GM19467 (cell line): ENCODE measurements around the gene SMCP.

Experiments
- ATAC-seq: cut with Tn5 transposase; IDR thresholded peaks from one replicate; pipeline ENCODE4 v1.9.1; 2021; ENCODE audit warnings: mild to moderate bottlenecking, moderate library complexity; ENCODE audit not compliant: unreplicated experiment

The SMCP gene, protein sequence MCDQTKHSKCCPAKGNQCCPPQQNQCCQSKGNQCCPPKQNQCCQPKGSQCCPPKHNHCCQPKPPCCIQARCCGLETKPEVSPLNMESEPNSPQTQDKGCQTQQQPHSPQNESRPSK

DNA sequence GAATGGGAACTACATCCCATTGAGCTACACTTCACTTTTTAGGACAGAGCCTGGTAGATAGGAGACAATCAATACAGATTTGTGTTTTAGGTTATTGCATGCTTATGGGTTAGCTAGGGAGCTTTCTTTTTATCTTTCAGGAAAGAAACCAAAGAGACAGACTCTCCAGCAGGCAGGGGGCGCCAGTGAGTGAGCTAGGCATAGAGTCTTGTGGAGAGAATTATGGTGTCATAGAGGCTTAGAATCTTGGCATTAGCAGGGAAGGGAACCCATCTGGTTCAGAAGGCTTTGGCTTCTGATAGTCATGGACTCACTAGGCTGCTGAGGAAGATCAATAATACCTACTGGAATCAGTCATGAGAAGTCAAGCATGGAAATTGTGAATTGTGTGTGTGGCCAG lies at the start of gene SMCP:
TSS of gene SMCP (plus strand) at position 281 of the 400 bp plus-strand sequence. CDS start 6,101 bp downstream, outside the sequence.
- no peak for ATAC-seq

DNA sequence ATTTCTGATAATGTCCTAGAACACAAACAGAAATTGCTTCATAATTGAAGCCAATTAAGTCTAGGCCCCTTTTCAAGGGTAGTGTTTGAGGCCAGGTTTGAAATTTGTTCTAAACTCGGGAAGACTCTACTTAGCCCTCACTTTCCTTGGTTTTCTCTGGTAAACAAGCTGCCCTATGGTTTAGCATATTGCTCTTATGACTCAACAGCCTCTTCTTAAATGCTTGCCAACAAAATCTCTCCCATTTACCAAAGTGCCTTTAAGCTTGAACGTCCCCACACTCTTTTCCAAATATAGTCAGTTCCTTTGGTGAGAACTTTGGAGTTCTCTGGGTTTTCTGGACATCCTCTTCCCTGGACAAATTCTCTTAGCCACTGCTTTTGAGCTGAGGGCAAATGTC lies 41.3 kb upstream of the SMCP start:
- ATAC-seq, result no peak

DNA sequence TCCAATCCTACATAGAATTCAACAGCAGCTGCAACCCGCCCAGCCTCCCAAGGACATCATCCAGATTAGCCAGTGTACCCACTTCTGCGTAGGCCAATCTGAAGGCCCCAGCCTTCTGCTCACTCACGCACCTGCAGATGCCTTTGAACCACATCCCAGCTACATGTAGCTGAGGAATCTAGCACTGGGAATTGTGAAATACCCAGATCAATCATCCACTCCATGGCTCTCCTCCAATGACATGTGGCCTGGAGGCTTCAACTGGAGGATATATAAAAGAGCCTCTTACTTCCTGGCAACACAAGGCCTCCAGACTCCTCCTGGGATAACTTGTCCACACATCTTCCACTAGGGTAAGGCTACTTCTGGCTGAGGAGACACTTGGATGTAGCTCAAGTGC lies 35.6 kb upstream of the SMCP start, which contains the start of gene LCE6A:
TSS of gene LCE6A (plus strand) at position 301 of the 400 bp plus-strand sequence. CDS start 665 bp downstream, outside the sequence.
- no peak for ATAC-seq

DNA sequence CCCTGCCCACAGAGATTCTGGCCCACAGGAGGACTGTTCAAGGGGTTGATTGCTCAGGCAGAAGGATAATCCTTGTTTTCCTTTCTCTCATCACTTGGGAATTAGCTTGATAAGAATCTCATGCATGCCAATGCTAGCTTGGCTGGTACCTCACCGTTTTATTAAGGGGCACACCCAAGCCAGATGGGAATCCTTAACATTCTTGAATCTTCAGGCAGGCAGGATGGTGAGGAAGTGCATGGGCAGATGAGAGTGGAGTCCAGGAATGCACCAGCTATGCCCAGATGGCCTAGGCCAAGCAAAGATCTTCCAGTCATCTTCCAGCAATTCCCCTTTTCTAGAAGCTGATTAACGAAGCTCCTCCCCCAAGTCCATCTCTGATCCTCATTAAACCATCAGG lies 22.5 kb upstream of the SMCP start:
- no peak for ATAC-seq

DNA sequence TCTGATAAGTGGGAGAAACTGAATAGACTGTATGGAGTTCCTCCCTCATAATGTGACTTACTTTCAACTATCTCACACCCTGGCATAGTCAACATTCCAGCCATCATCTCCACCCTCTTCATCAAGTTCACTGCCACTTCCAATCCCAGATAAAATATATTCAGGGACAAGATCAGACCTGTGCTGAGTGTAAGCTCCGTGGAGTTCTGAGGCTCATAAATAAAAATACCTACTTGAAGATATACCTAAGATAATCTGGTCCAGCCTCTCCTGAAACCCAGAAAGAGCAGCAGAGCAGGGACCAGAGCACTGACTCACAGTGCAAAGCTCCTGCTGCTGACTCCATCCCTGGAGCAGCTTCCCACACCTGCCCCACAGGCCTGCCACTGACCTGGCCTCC lies 20.1 kb upstream of the SMCP start:
- no peak for ATAC-seq

DNA sequence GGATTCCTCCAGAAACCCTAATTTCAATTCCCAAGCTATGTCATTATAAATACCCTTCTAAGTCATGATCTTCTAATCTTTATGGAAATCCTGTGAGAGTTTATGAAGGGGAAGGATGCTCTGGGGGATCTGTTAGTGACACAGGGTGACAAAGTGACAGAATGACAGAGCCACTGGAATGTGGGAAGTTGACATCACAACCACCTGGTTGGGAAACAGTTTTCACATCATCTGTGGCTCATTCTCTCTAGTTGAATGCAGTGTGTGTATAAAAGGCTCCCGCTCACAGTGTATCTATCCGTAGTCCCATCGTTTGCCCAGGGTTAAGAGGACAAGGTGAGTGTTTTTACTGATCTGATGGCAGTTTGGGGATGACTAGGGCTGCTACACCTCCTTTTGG lies 18.4 kb upstream of the SMCP start, which contains the start of gene LCE7A:
TSS of gene LCE7A (plus strand) at position 301 of the 400 bp plus-strand sequence. CDS start 702 bp downstream, outside the sequence.
- no peak for ATAC-seq

DNA sequence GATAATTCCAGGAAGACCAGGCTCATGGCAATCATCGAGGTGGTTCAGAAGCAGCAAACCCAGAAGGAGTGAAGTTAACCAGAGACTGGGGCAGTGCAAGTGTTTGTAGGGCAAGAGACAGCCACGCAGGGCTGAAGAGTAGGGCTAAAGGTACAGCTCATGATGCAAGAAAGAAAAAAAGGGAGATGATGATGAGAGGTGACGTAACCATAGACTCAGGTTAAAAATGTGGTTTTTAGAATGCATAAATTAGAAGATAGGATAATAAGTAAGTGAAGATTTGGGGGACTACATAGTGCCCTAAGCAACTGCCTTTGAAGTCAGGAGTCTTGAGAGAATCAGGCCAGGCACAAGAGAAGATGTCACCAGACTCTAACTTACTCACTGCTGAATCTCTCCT lies 18.0 kb upstream of the SMCP start:
- ATAC-seq, result no peak

DNA sequence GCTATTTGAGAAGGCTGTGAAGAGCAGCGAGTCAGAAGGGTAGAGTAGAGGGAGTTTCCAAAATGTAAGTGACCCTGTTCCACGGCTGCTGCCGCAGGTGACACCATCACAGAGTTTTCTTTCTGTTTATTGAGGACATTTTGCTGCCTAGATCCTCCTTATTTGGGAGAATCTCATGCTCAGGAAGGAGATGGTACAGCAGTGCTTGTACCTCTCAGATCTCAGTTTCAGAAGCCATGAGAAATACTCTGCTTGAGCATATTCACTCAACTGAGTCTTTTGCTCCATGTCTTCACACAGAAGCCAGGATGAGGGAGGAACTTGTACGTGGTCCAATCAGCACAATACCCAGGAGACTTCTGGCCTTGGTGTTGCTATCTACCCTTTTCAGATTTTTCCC lies 16.7 kb upstream of the SMCP start:
- ATAC-seq, result no peak

DNA sequence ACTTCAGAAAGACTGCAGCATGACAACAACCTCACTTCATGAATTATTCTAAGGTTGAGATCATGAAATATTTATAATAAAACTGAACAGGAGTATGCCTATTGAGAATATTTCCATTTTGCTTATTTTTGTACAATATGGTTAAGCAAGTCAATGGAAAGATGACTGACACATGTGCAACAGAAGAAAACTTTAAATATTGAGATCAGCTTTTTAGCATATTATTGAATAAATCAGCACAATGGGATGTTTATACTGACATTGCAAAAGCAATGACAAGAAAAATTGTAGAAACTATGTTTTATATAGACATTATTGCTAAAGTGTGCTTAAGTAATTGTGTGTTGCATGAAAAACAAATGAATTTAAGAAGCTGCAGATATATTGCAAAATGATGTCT lies 13.7 kb upstream of the SMCP start:
- ATAC-seq, result no peak

DNA sequence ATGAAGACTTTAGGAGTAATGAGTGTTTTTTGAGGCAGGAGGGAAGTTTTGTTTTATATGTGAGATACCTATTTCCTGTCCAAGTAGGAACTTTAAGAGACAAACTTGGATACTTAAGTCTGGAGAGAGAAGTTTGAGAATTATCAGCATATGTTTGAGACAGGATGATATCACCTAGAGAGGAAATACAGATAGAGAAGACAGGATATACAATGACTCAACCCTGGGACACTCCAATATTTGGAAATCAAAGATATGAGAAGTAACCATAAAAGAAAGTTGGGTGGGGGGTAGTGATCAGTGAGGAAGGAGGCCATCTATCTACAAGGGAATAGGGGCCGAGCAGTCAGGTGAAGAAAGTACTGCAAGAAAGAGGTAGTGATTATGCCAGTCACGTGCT lies 11.8 kb upstream of the SMCP start:
- no peak for ATAC-seq

DNA sequence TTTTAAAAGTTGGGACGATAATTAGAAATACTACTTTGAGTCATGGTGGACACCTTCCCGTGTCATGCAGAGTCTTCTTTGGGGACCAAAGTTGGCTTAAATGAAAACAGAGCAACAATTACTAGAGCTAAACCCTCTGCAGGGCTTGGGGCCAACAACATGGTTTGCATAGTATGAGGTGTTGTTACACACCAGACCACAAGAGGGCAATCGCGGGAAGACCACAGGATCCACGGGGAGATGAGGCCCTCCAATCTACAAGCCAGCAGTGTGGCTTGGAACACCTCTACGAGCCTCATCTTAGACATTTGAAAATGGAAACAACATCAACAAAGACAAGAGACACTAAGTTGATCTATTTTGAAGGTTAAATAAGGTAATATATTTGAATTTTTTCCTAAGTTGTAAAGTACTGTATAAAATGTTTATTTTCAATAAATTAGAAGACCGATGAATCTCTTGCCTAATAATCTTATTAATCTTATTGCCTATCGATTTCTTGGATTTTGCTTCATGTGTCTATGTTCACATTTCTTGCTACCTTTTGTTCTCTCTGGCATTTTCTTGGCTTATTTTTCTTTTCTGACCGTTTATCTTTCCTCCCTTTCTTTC lies 8.2 kb upstream of the SMCP start:
- no peak for ATAC-seq

DNA sequence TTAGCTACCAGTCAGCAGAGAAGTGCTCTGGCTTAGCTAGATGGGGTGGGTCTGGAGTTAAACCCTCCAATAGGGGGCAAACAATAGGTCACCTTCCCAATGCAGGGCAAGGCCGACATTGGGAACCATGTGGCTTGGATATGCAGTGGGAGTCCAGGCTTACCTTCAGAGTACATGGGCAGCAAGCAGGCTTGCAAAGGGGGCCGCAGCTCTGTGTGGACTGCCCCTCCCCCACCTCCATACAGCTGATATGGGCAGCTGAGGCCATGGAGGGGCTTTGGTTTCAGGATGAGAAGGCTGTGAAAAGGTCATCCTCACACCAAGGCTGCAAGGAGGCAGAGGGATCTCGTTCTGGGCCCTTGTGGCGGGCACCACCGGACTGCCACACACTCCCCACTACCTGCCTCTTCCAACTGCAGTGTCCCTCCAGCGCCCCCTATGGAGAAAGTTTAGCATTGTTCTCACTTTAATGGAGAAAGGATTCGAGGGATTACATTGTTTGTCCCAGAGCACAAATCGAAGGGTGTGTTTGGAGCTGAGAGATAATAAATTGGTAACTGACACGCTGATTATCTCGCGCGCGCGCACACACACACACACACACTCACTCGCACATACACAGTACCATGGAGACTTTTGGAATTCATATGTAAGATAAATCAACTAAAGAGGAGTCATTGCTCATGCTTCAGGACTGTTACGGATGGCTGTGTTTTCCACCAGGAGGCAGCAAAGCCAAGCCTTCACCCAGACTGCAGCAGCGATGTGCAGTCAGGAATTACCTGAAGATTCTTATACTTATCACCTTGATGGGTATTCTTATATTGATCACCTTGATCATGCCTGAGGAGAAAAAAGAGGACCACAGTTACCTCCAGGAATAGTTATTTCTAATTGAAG lies 7.0 kb upstream of the SMCP start:
- ATAC-seq, result no peak

DNA sequence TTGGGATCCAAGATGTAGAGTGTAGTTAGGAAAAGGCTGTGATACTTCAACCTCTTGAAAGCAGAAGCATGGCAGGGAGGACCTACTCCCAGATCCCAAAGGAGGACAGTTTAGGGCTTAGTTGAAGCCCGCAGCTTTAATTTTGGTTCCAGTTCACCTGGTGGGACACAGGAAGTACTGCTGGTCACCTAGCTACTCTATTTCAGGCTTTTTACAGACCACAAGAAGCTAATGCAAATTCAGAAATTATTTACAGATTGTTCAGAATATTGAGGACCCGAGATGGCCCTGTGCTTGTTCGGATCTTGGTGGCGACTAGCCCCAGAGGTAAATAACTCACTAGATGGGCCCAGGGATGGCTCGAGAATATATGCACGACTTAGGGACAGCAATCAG lies 6.4 kb upstream of the SMCP start:
- ATAC-seq, result no peak

DNA sequence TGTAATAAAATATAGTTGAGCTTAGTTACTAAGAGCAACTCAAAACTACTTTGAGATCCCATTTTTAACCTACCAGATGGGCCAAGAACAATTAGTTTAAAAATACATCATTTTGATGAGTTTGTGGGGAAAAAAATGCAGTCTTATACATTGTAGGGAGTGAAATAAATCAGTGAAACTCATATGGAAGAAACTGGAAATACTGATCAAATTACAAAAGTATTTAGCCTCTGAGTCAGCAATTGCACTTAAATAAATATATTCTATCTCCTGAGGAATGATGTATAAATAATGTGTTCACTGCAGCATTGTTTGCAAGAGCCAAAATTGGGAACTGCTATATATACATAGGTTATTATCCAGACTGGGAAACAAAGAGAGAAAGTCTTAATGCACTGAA lies 4.6 kb upstream of the SMCP start:
- ATAC-seq, result no peak

DNA sequence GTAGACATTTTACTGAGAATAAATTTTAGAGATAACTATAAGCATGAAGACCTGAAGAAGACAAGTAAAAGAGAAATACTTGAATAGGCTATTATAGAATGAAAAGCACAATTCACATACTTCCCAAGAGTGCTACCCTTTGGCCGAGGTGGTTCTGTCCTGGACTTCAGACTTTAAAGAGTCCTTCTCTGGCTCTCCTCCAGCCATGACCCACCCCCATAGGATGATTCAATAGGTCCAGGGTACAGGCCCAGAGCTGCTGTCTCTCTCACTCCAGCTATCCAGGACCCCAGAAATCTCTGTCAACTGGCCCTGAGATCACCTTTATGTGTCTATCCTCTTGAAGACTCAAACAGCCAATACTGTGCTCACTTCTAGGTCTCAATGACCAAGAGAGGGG lies 1.3 kb upstream of the SMCP start:
- no peak for ATAC-seq

DNA sequence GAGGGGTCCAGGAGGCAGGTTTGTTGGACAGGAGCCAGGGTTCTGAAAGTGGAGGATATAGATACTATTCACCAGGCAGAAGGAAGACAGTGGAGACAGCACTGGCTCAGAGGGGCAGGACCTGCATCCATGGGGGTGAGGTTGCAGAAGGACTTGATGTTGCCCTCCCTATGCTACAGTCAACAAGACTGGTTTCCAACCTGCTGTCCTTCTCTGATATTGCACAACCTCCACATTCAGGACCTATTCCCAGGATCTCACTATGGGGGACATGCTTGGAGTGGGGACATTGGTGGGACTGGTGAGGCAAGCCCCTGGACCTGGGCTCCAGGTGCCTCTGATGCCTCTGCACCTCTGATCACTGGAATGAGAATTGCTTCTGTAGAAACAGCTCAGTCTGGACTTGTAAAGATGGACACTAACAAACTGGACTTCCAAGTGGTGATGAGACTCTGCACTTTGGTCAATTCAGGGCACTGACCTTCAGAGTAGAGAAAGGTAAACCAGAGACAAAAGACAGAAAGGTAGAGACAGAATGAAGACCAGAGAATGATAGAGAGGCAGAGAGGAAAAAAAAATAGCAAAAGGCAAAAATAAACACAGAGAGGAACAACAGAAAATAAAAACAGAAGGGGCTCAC lies 1.6 kb downstream of the SMCP start:
- no peak for ATAC-seq

DNA sequence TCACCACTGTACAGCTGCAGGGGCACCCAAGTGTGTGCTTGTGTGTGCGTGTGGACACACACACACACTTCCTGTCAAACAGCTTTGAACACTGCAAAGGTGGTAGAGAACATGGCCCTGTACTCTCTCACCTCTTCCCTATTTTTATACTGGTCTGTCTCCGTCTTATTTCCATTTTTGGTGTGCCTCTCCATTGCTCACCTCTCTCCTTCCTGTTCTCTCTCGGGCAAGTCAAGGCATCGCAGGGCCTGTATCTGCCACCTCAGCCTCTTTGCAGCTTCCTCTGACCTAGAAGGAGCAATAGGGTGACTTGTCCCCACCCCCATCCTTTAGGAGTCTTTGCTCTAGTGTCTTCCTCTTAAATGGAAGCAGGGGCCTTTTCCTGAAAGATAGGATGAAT lies 2.2 kb downstream of the SMCP start:
- ATAC-seq, result no peak

DNA sequence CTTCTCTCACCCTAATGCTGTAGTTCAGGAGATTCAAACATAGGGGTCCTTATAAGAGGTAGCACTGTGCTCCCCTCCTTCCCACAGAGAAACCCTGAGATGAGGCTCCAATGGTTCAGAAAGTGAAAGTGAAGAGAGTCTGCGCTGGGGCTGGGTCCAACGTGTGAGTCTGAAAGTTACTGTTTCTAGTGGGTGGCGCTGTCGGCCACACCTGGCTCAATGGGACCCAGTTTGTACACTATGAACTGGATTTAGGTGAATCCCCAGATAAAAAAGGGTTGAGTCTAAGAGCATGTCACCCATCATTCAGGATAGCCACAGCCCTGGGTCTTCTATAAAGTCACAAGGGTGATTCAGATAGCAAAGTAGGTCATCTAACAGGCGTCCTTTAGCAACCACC lies 2.8 kb downstream of the SMCP start:
- no peak for ATAC-seq

DNA sequence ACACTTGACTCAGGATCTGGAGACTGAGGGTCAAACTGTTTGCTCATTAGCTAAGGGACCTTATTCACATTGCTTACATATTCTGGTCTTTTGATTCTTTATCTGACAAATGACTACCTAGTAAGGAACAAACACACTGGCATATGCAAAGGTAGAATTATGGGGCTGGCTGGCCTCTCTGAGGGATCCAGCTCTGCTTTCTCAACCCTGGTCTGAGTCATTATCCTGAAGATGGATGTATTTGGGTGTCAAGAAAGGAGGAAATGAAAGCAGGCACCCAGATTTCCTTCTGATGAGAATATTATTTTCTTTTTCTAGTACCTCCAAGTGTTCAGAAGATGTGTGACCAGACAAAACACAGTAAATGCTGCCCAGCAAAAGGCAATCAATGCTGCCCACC lies 6.0 kb downstream of the SMCP start:
- ATAC-seq, result no peak

DNA sequence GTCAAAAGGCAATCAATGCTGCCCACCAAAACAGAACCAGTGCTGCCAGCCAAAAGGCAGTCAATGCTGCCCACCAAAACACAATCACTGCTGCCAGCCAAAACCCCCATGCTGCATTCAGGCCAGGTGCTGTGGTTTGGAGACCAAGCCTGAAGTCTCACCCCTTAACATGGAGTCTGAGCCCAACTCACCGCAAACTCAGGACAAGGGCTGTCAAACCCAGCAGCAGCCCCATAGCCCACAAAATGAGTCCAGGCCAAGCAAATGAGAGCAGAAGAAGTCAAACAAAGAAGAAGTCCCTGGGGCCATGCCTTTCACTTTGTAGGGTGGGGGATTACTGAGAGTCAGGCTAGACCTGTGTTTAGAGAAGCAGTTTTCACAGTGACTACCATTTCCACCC lies 6.4 kb downstream of the SMCP start:
- ATAC-seq, result no peak

DNA sequence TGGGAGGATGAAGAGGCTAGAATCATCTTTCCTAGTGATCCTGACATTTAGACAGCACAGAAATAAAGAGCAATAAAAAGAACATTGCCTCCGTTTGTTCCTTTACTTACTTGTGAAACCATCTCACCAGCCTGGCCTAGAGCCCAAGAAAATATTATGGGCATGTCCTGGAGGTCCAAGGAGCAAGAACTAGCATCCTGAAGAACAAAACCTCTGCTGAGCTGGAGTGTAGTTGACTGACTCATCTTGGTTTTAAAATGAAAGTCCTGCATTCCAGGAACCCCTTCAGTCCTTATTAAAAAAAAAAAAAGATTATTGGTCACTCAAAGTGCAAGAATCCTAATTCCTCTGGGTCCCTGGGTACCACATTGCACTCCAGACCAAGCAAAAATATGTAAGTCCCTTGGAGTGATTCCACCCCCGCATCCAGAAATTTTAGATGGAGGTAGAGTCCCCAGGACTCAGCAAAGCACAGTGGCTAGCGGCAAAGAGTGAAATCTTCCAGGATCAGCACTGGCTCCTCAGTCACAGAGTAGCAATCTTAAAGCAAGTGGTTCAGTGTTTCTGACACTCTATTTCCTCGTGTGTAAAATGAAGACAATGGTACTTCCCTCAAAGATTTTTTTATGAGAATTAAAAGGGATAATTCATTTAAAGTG lies 7.0 kb downstream of the SMCP start:
- no peak for ATAC-seq
